Activated T-cell treated with anti-CD3 and anti-CD28 coated beads, Interleukin-2, amount 50 U/mL, for 72 hours (primary cell): ENCODE results near the gene CALN1. TPM values are rescaled to one million over a fixed set of nuclear protein-coding genes. Genes with fewer than 3 reads are reported as not detected.

Experiments used
- ATAC-seq, 2 donors: fragments of 150-1000 bp; cut with Tn5 transposase; replicated peaks in 1 of 2; 2 replicates each; pipeline ENCODE4 v1.10.0; 2021; ENCODE audit warnings: moderate library complexity in 2 of 2, mild to moderate bottlenecking in 1 of 2
- DNase-seq, 2 donors: peaks; one replicate each; pipeline ENCODE4 v3.0.0; 2021 to 2022; ENCODE audit warnings: mixed read lengths in 1 of 2
- H3K27ac Mint-ChIP-seq: one replicate; pipeline ENCODE4 v1.8.0; 2022; ENCODE audit warnings: mild to moderate bottlenecking, moderate library complexity, mixed read lengths
- H3K27me3 Mint-ChIP-seq: one replicate; pipeline ENCODE4 v1.8.0; 2022; ENCODE audit warnings: low read depth, mixed read lengths
- H3K36me3 Mint-ChIP-seq, 2 donors: one replicate each; pipeline ENCODE4 v1.8.0; 2022; ENCODE audit warnings: mixed read lengths in 2 of 2, mild to moderate bottlenecking in 1 of 2; ENCODE audit not compliant: insufficient read depth in 2 of 2
- H3K4me1 Mint-ChIP-seq: one replicate; pipeline ENCODE4 v1.8.0; 2022; ENCODE audit warnings: low read depth, mixed read lengths
- H3K4me3 Mint-ChIP-seq, 2 donors: one replicate each; pipeline ENCODE4 v1.8.0; 2022; ENCODE audit warnings: mild to moderate bottlenecking in 2 of 2, mixed read lengths in 2 of 2, moderate library complexity in 2 of 2
- H3K9me3 Mint-ChIP-seq, 2 donors: one replicate each; pipeline ENCODE4 v1.8.0; 2022; ENCODE audit warnings: mixed read lengths in 2 of 2
- total RNA-seq, 2 donors: library from RNA; stranded (reverse); gene quantifications; one replicate each; pipeline ENCODE4 v1.2.3, GENCODE V29; 2022

Gene CALN1
- total RNA-seq, 2 donors from 2014 or later = 0.86 TPM; not detected in 1

- H3K27me3 Mint-ChIP-seq = no peaks in the 10 kb centered on the region
- no peaks in the 10 kb centered on the region for H3K4me1 Mint-ChIP-seq
- H3K9me3 Mint-ChIP-seq = peaks cover 3 to 13% of the 10 kb centered on the region in 2 donors
- DNase-seq (no peak), ATAC-seq (no peak)
- no peak overlapping the region for H3K27ac Mint-ChIP-seq
- H3K4me3 Mint-ChIP-seq = no peak overlapping the region
- no peaks in the 10 kb centered on the region for H3K36me3 Mint-ChIP-seq
These were observed 499.7 kb downstream of the CALN1 start for GRCh38 chr7:71912476-71912875.

- no peaks in the 10 kb centered on the region for H3K36me3 Mint-ChIP-seq
- peaks cover 3 to 9% of the 10 kb centered on the region in 2 donors for H3K9me3 Mint-ChIP-seq
- H3K4me1 Mint-ChIP-seq = no peaks in the 10 kb centered on the region
- ATAC-seq (no peak), DNase-seq (no peak)
- H3K4me3 Mint-ChIP-seq = no peak overlapping the region
- no peaks in the 10 kb centered on the region for H3K27me3 Mint-ChIP-seq
- no peak overlapping the region for H3K27ac Mint-ChIP-seq
These were observed 501.1 kb downstream of the CALN1 start for GRCh38 chr7:71911051-71911450.

- Mint-ChIP-seq H3K4me1 (no peaks in the 10 kb centered on the region), H3K4me3 (no peak overlapping the region), H3K27me3 (no peaks in the 10 kb centered on the region), H3K27ac (no peak overlapping the region), H3K9me3 (peaks cover 8 to 9% of the 10 kb centered on the region in 2 donors), H3K36me3 (no peaks in the 10 kb centered on the region)
- ATAC-seq (no peak), DNase-seq (no peak)
These were observed 506.3 kb downstream of the CALN1 start for GRCh38 chr7:71905821-71906220.

- Mint-ChIP-seq H3K4me3 (no peak overlapping the region), H3K27me3 (no peaks in the 10 kb centered on the region), H3K27ac (no peak overlapping the region), H3K9me3 (peaks cover 4 to 7% of the 10 kb centered on the region in 2 donors), H3K4me1 (no peaks in the 10 kb centered on the region), H3K36me3 (no peaks in the 10 kb centered on the region)
- ATAC-seq (no peak), DNase-seq (no peak)
These were observed 507.7 kb downstream of the CALN1 start for GRCh38 chr7:71904484-71904883.

- DNase-seq (no peak), ATAC-seq (no peak)
- no peak overlapping the region for H3K27ac Mint-ChIP-seq
- H3K4me1 Mint-ChIP-seq = no peaks in the 10 kb centered on the region
- H3K4me3 Mint-ChIP-seq = no peak overlapping the region
- H3K36me3 Mint-ChIP-seq = no peaks in the 10 kb centered on the region
- H3K9me3 Mint-ChIP-seq = peaks cover 4 to 7% of the 10 kb centered on the region in 2 donors
- no peaks in the 10 kb centered on the region for H3K27me3 Mint-ChIP-seq
These were observed 511.6 kb downstream of the CALN1 start for GRCh38 chr7:71900556-71900955.

- H3K36me3 Mint-ChIP-seq = no peaks in the 10 kb centered on the region
- no peaks in the 10 kb centered on the region for H3K27me3 Mint-ChIP-seq
- H3K4me1 Mint-ChIP-seq = no peaks in the 10 kb centered on the region
- DNase-seq (no peak), ATAC-seq (no peak)
- peaks cover under 1 to 5% of the 10 kb centered on the region in 2 donors for H3K9me3 Mint-ChIP-seq
- H3K4me3 Mint-ChIP-seq = no peak overlapping the region
- no peak overlapping the region for H3K27ac Mint-ChIP-seq
These were observed 515.6 kb downstream of the CALN1 start for GRCh38 chr7:71896535-71896934.

GRCh38 chr7:71886046-71886445, 526.1 kb downstream of the CALN1 start:
- H3K27ac Mint-ChIP-seq = no peak overlapping the region
- ATAC-seq = no peak
- no peaks in the 10 kb centered on the region for H3K27me3 Mint-ChIP-seq
- no peaks in the 10 kb centered on the region for H3K4me1 Mint-ChIP-seq
- no peak for DNase-seq
- H3K4me3 Mint-ChIP-seq = no peak overlapping the region
- peaks cover 0 to 6% of the 10 kb centered on the region in 2 donors for H3K36me3 Mint-ChIP-seq
- peaks cover 18 to 26% of the 10 kb centered on the region in 2 donors for H3K9me3 Mint-ChIP-seq

- no peaks in the 10 kb centered on the region for H3K4me1 Mint-ChIP-seq
- H3K4me3 Mint-ChIP-seq = no peak overlapping the region
- no peak overlapping the region for H3K27ac Mint-ChIP-seq
- DNase-seq (no peak), ATAC-seq (no peak)
- peaks cover 18 to 28% of the 10 kb centered on the region in 2 donors for H3K9me3 Mint-ChIP-seq
- peaks cover 0 to 6% of the 10 kb centered on the region in 2 donors for H3K36me3 Mint-ChIP-seq
- H3K27me3 Mint-ChIP-seq = no peaks in the 10 kb centered on the region
These were observed 526.7 kb downstream of the CALN1 start for GRCh38 chr7:71885487-71885886.

GRCh38 chr7:71883415-71883814, 528.7 kb downstream of the CALN1 start:
- Mint-ChIP-seq H3K9me3 (peaks cover 20 to 29% of the 10 kb centered on the region in 2 donors), H3K4me1 (no peaks in the 10 kb centered on the region)
- no peak for ATAC-seq

GRCh38 chr7:71871446-71871845, 540.7 kb downstream of the CALN1 start:
- ATAC-seq = no peak
- Mint-ChIP-seq H3K27me3 (no peaks in the 10 kb centered on the region), H3K27ac (no peak overlapping the region), H3K4me1 (no peaks in the 10 kb centered on the region), H3K9me3 (peaks cover 2 to 6% of the 10 kb centered on the region in 2 donors), H3K36me3 (no peaks in the 10 kb centered on the region), H3K4me3 (no peak overlapping the region)
- no peak for DNase-seq

More at GRCh38 chr7:71883415-71883814, 528.7 kb downstream of the CALN1 start:
- no peak overlapping the region for H3K4me3 Mint-ChIP-seq
- no peak overlapping the region for H3K27ac Mint-ChIP-seq
- peaks cover 0 to 6% of the 10 kb centered on the region in 2 donors for H3K36me3 Mint-ChIP-seq
- H3K27me3 Mint-ChIP-seq = no peaks in the 10 kb centered on the region
- no peak for DNase-seq

GRCh38 chr7:71870812-71871211, 541.3 kb downstream of the CALN1 start:
- H3K4me1 Mint-ChIP-seq = no peaks in the 10 kb centered on the region
- DNase-seq (no peak), ATAC-seq (no peak)
- no peaks in the 10 kb centered on the region for H3K27me3 Mint-ChIP-seq
- H3K27ac Mint-ChIP-seq = no peak overlapping the region
- H3K4me3 Mint-ChIP-seq = no peak overlapping the region
- peaks cover 1 to 5% of the 10 kb centered on the region in 2 donors for H3K9me3 Mint-ChIP-seq
- no peaks in the 10 kb centered on the region for H3K36me3 Mint-ChIP-seq

- DNase-seq = peak in 1 of 2 donors; percentile 7
- H3K4me1 Mint-ChIP-seq = no peaks in the 10 kb centered on the region
- H3K36me3 Mint-ChIP-seq = no peaks in the 10 kb centered on the region
- peaks cover 1 to 3% of the 10 kb centered on the region in 2 donors for H3K9me3 Mint-ChIP-seq
- H3K27ac Mint-ChIP-seq = no peak overlapping the region
- ATAC-seq = peak in 1 of 2 donors; percentile 52
- H3K4me3 Mint-ChIP-seq = no peak overlapping the region
- no peaks in the 10 kb centered on the region for H3K27me3 Mint-ChIP-seq
These were observed 543.3 kb downstream of the CALN1 start for GRCh38 chr7:71868797-71869196.

GRCh38 chr7:71867626-71868025, 544.5 kb downstream of the CALN1 start:
- no peaks in the 10 kb centered on the region for H3K4me1 Mint-ChIP-seq
- peaks cover 1 to 3% of the 10 kb centered on the region in 2 donors for H3K9me3 Mint-ChIP-seq
- no peaks in the 10 kb centered on the region for H3K27me3 Mint-ChIP-seq
- DNase-seq (no peak), ATAC-seq (no peak)
- no peak overlapping the region for H3K27ac Mint-ChIP-seq
- H3K4me3 Mint-ChIP-seq = no peak overlapping the region
- H3K36me3 Mint-ChIP-seq = no peaks in the 10 kb centered on the region

GRCh38 chr7:71865172-71865571, 547.0 kb downstream of the CALN1 start:
- Mint-ChIP-seq H3K36me3 (no peaks in the 10 kb centered on the region), H3K9me3 (peaks cover 2 to 3% of the 10 kb centered on the region in 2 donors), H3K4me1 (no peaks in the 10 kb centered on the region), H3K27ac (no peak overlapping the region), H3K4me3 (no peak overlapping the region), H3K27me3 (no peaks in the 10 kb centered on the region)
- no peak for ATAC-seq
- DNase-seq = no peak
